Pancreas (tissue), 10 donors: ENCODE results near the gene TTC3. TPM values are rescaled to one million over a fixed set of nuclear protein-coding genes. Genes with fewer than 3 reads are reported as not detected.
A peak's percentile ranks its signal among the peaks of the same experiment; 100 is the strongest.

ENCODE experiments used
- ATAC-seq, 4 donors: fragments of 200-7000 bp; cut with Tn5 transposase; one replicate each; pipeline versions ENCODE4 v1.8.0 to v1.9.1; 2020; ENCODE audit warnings: mild to moderate bottlenecking in 4 of 4, moderate library complexity in 4 of 4
- DNase-seq, 6 donors: peaks; one replicate each; pipeline ENCODE4 v3.0.0-alpha.2; 2020
- FAIRE-seq: peaks from 2 replicates; lab custom pipeline; 2012; peaks lifted over from hg19 to GRCh38; lab: Jason Lieb, UNC
- H3K27ac ChIP-seq, 4 donors: fragments of 200-600 bp; sonication (generic); 1 replicate in 3 of 4; 2 replicates in 1 of 4; pipeline versions ENCODE4 v1.5.0 to v1.8.0; 2020
- H3K27me3 ChIP-seq, 4 donors: fragments of 200-600 bp; one replicate each; pipeline ENCODE4 v1.8.0; 2021
- H3K36me3 ChIP-seq, 3 donors: fragments of 200-600 bp; sonication (generic) in 1 of 3; one replicate each; pipeline versions ENCODE4 v1.5.0 to v1.8.0; 2020 to 2021
- H3K4me1 ChIP-seq, 3 donors: fragments of 200-600 bp; one replicate each; pipeline ENCODE4 v1.8.0; 2021
- H3K4me3 ChIP-seq, 4 donors: fragments of 200-600 bp; sonication (generic) in 2 of 4; one replicate each; pipeline versions ENCODE4 v1.5.0 to v1.8.0; 2020 to 2021
- H3K9me3 ChIP-seq, 4 donors: fragments of 200-600 bp; one replicate each; pipeline ENCODE4 v1.8.0; 2021
- CTCF ChIP-seq, 4 donors: fragments of 200-600 bp; sonication (generic) in 3 of 4; IDR thresholded peaks; one replicate each; pipeline versions ENCODE4 v1.5.0 to v1.8.0; 2021; ENCODE audit warnings: antibody characterized with exemption in 4 of 4
- WGBS, 2 donors: extraction: QIAGEN DNeasy Blood & Tissue Kit; methylation state at CpG; one replicate each; pipeline ENCODE4 v1.1.7; 2013; 5-methylcytosine and 5-hydroxymethylcytosine counted together
- intact Hi-C, 3 donors: fragments of 100-400 bp; cut with DNase I; formaldehyde crosslinking; loops; one replicate each; pipeline versions ENCODE4 v1.11.1 to v1.14.2; 2022
- polyA plus RNA-seq, 2 donors: library from polyadenylated mRNA; stranded (reverse); fragments of 200-250 nt; gene quantifications; one replicate each; pipeline ENCODE4 v1.2.3, GENCODE V29; 2013
- total RNA-seq, 6 donors: library from RNA; stranded (reverse); fragmentation: NEBNext Ultra II Directional in 4 of 6; extraction: Animal tissue kit (Norgen Biotek cat#: 25700) in 4 of 6; gene quantifications; one replicate each; pipeline versions ENCODE4 v1.2.1 to v1.2.4, GENCODE V29; 2021 to 2023
- donor health status: healthy with polysubstance abuse.
- donor health status: DM: no; HTN: no; CAD: no; lungs with moderate emphysema.
- donor health status: DM: no; HTN: no; CAD: no.
- donor health status: control.
- donor health status: control.
- donor health status: Bipolar disorder and iron deficiency.
- donor health status: DM: yes; HTN: yes; CAD: no.
- donor health status: DM: no; HTN: no; CAD: no.
- donor health status: DM: no; HTN: no; CAD: no.
- donor health status: DM: yes; HTN: yes; CAD: no.

The TTC3 gene
- total and polyA plus RNA-seq, 8 donors: 24.6 to 103 (median 62.8) TPM

- WGBS, 2 donors: 37 to 42% methylated on average over 6 of the region's 6 CpGs
- intact Hi-C loops: no loop called here
- H3K4me1 ChIP-seq: peaks cover 0 to 8% (median 5%) of the 10 kb centered on the region in 3 donors
- peaks cover 0 to 5% (median 3%) of the 10 kb centered on the region in 3 donors for H3K36me3 ChIP-seq
- H3K9me3 ChIP-seq: no peaks in the 10 kb centered on the region
- no peak for FAIRE-seq
- peak; percentile 65 to 79 (median 74) for ATAC-seq
- no peaks in the 10 kb centered on the region for H3K27me3 ChIP-seq
- no peak for TF ChIP-seq CTCF (IDR thresholded peaks at IDR 0.05)
- peak overlapping the region; percentile 44 to 69 (median 56) for H3K27ac ChIP-seq
- H3K4me3 ChIP-seq: no peak overlapping the region
- peak in 2 of 6 donors; percentile 21 to 31 for DNase-seq
These were observed 134.5 kb downstream of the TTC3 start for GRCh38 chr21:37207441-37208009.

- ATAC-seq (peak; percentile 66 to 85 (median 76)), DNase-seq (peak in 5 of 6 donors; percentile 22 to 73 (median 40)), FAIRE-seq (no peak)
- H3K27ac ChIP-seq: peak overlapping the region; percentile 16 to 69 (median 53)
- TF ChIP-seq CTCF (IDR thresholded peaks at IDR 0.05): no peak
- H3K36me3 ChIP-seq: no peaks in the 10 kb centered on the region
- no peaks in the 10 kb centered on the region for H3K9me3 ChIP-seq
- 36% methylated on average over 15 of the region's 15 CpGs for WGBS, 2 donors
- H3K4me3 ChIP-seq: peak overlapping the region in 1 of 4 donors; percentile 2
- H3K27me3 ChIP-seq: no peaks in the 10 kb centered on the region
- intact Hi-C loops: no loop called here
- H3K4me1 ChIP-seq: peaks cover 0 to 8% (median 5%) of the 10 kb centered on the region in 3 donors
These were observed 135.1 kb downstream of the TTC3 start for GRCh38 chr21:37208056-37208721.

GRCh38 chr21:37208741-37209225 lies 135.7 kb downstream of the TTC3 start:
- no peaks in the 10 kb centered on the region for H3K27me3 ChIP-seq
- 62 to 68% methylated on average over 11 to 15 of the region's 15 CpGs for WGBS, 2 donors
- no peaks in the 10 kb centered on the region for H3K36me3 ChIP-seq
- intact Hi-C loops: no loop called here
- no peak for TF ChIP-seq CTCF (IDR thresholded peaks at IDR 0.05)
- peak overlapping the region in 3 of 4 donors; percentile 44 to 69 (median 62) for H3K27ac ChIP-seq
- FAIRE-seq (no peak), ATAC-seq (peak in 3 of 4 donors; percentile 51 to 67 (median 55)), DNase-seq (peak in 2 of 6 donors; percentile 25 to 58)
- peaks cover 0 to 8% (median 5%) of the 10 kb centered on the region in 3 donors for H3K4me1 ChIP-seq
- H3K9me3 ChIP-seq: no peaks in the 10 kb centered on the region
- H3K4me3 ChIP-seq: no peak overlapping the region

GRCh38 chr21:37210130-37210529 lies 137.1 kb downstream of the TTC3 start:
- ATAC-seq (no peak), FAIRE-seq (no peak), DNase-seq (no peak)
- WGBS, 2 donors: 93 to 96% methylated on average over 7 of the region's 7 CpGs
- intact Hi-C loops: no loop called here
- Histone ChIP-seq H3K36me3 (no peaks in the 10 kb centered on the region), H3K4me1 (peaks cover 0 to 8% (median 5%) of the 10 kb centered on the region in 3 donors), H3K27ac (no peak overlapping the region), H3K9me3 (no peaks in the 10 kb centered on the region), H3K4me3 (no peak overlapping the region), H3K27me3 (no peaks in the 10 kb centered on the region)
- no peak for TF ChIP-seq CTCF (IDR thresholded peaks at IDR 0.05)
